ENCODE results near the gene RITA1. TPM values are rescaled to one million over a fixed set of nuclear protein-coding genes. Genes with fewer than 3 reads are reported as not detected.

The RITA1 gene
- total RNA-seq, 6 experiments from 2014 or later: 11.1 to 33.0 (median 22.3) TPM

GRCh38 chr12:113142886-113143332 is 42.6 kb upstream of the RITA1 start:
- intact Hi-C loops (cut with DNase I): no loop called here
- no peak for DNase-seq
- H3K27me3 ChIP-seq: no peaks in the 10 kb centered on the region
- no peak overlapping the region for H3K4me3 ChIP-seq
- peak in 3 of 4 donors; percentile 44 to 61 (median 52) for ATAC-seq
- no peaks in the 10 kb centered on the region for H3K4me1 ChIP-seq
- no peak overlapping the region for H3K27ac ChIP-seq
- H3K9me3 ChIP-seq: no peaks in the 10 kb centered on the region
- no CpG with 5 or more reads among the region's 5 CpGs for WGBS (ENCODE audit: insufficient coverage, low coverage, low lambda C conversion rate, missing lambda C conversion rate)
- TF ChIP-seq POLR2A (IDR thresholded peaks at IDR 0.05): no peak
- no peak for TF ChIP-seq CTCF (IDR thresholded peaks at IDR 0.05)
- H3K36me3 ChIP-seq: no peaks in the 10 kb centered on the region

- DNase-seq (no peak), ATAC-seq (no peak)
- Histone ChIP-seq H3K9me3 (no peaks in the 10 kb centered on the region), H3K27ac (no peak overlapping the region), H3K4me3 (no peak overlapping the region), H3K27me3 (no peaks in the 10 kb centered on the region), H3K4me1 (no peaks in the 10 kb centered on the region), H3K36me3 (no peaks in the 10 kb centered on the region)
- 85% methylated on average over 2 of the region's 8 CpGs for WGBS (ENCODE audit: insufficient coverage, low coverage, low lambda C conversion rate, missing lambda C conversion rate)
- TF ChIP-seq POLR2A (IDR thresholded peaks at IDR 0.05): no peak
- no peak for TF ChIP-seq CTCF (IDR thresholded peaks at IDR 0.05)
- intact Hi-C loops (cut with DNase I): no loop called here
These were observed 41.6 kb upstream of the RITA1 start for GRCh38 chr12:113143959-113144358.

GRCh38 chr12:113144806-113145205 is 40.7 kb upstream of the RITA1 start:
- intact Hi-C loops (cut with DNase I): no loop called here
- Histone ChIP-seq H3K4me3 (no peak overlapping the region), H3K36me3 (no peaks in the 10 kb centered on the region), H3K4me1 (no peaks in the 10 kb centered on the region), H3K9me3 (no peaks in the 10 kb centered on the region), H3K27me3 (no peaks in the 10 kb centered on the region), H3K27ac (no peak overlapping the region)
- DNase-seq: no peak
- no peak for TF ChIP-seq CTCF (IDR thresholded peaks at IDR 0.05)
- TF ChIP-seq POLR2A (IDR thresholded peaks at IDR 0.05): no peak
- 70% methylated on average over 3 of the region's 5 CpGs for WGBS (ENCODE audit: insufficient coverage, low coverage, low lambda C conversion rate, missing lambda C conversion rate)
- ATAC-seq: no peak

GRCh38 chr12:113145720-113146551 is 39.6 kb upstream of the RITA1 start:
- Histone ChIP-seq H3K4me3 (no peak overlapping the region), H3K4me1 (no peaks in the 10 kb centered on the region), H3K27me3 (no peaks in the 10 kb centered on the region), H3K9me3 (no peaks in the 10 kb centered on the region), H3K36me3 (no peaks in the 10 kb centered on the region), H3K27ac (no peak overlapping the region)
- DNase-seq (no peak), ATAC-seq (no peak)
- TF ChIP-seq CTCF (IDR thresholded peaks at IDR 0.05): no peak
- no peak for TF ChIP-seq POLR2A (IDR thresholded peaks at IDR 0.05)
- intact Hi-C loops (cut with DNase I): no loop called here
- WGBS (ENCODE audit: insufficient coverage, low coverage, low lambda C conversion rate, missing lambda C conversion rate): 63% methylated on average over 12 of the region's 12 CpGs

Data from right lobe of liver (tissue), 6 donors.